ENCODE measurements around the gene IL27RA.

DNA sequence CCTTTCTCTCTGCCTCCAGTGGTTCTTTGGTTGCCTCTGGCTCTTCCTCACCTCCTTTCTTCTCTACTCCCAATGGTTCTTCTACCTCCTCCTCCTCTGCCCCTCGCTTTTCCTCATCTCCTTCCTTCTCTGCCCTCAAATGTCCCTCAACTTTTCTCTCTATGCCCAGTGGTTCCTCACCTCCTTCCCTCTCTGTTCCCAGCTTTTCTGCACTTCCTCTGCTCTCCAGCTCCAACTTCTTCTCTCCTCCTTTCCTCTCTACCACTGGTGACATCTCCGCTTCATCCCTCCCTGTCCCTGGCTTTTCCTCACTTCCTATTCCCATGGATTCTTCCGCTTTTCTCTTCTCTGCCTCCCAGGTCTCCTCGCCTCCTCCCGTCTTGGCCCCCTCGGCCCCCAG is 22.5 kb downstream of the IL27RA start:
- TF ChIP-seq, protein P1, sequence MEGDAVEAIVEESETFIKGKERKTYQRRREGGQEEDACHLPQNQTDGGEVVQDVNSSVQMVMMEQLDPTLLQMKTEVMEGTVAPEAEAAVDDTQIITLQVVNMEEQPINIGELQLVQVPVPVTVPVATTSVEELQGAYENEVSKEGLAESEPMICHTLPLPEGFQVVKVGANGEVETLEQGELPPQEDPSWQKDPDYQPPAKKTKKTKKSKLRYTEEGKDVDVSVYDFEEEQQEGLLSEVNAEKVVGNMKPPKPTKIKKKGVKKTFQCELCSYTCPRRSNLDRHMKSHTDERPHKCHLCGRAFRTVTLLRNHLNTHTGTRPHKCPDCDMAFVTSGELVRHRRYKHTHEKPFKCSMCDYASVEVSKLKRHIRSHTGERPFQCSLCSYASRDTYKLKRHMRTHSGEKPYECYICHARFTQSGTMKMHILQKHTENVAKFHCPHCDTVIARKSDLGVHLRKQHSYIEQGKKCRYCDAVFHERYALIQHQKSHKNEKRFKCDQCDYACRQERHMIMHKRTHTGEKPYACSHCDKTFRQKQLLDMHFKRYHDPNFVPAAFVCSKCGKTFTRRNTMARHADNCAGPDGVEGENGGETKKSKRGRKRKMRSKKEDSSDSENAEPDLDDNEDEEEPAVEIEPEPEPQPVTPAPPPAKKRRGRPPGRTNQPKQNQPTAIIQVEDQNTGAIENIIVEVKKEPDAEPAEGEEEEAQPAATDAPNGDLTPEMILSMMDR (conservative IDR thresholded peaks at IDR 0.05; ENCODE audit: low read depth, low read length), result no peak
- TF ChIP-seq EZH2 (IDR thresholded peaks at IDR 0.05; ENCODE audit: borderline replicate concordance, low read depth, low read length, poor library complexity, severe bottlenecking), result no peak

Measured in A673 (cell line).